Suprapubic skin (tissue), 4 donors: ENCODE measurements around the gene ANK3. TPM values are rescaled to one million over a fixed set of nuclear protein-coding genes. Genes with fewer than 3 reads are reported as not detected.

Experiments used
- DNase-seq, 2 donors: peaks; one replicate each; pipeline ENCODE4 v3.0.0-alpha.2; 2019; ENCODE audit warnings: low spot score in 2 of 2
- H3K27ac ChIP-seq: fragments of 200-600 bp; sonication (generic); one replicate; pipeline ENCODE4 v1.5.1; 2019
- H3K27me3 ChIP-seq: fragments of 200-600 bp; sonication (generic); one replicate; pipeline ENCODE4 v1.5.1; 2019
- H3K36me3 ChIP-seq: fragments of 200-600 bp; sonication (generic); one replicate; pipeline ENCODE4 v1.5.1; 2019
- H3K4me1 ChIP-seq: fragments of 200-600 bp; sonication (generic); one replicate; pipeline ENCODE4 v1.5.1; 2019
- H3K4me3 ChIP-seq: fragments of 200-600 bp; sonication (generic); one replicate; pipeline ENCODE4 v1.5.1; 2019; ENCODE audit warnings: mild to moderate bottlenecking
- H3K9me3 ChIP-seq: fragments of 200-600 bp; sonication (generic); one replicate; pipeline ENCODE4 v1.5.1; 2019
- EP300 ChIP-seq: sonication (generic); formaldehyde crosslinking; IDR thresholded peaks from one replicate; pipeline ENCODE4 v1.6.1; 2017; ENCODE audit warnings: antibody characterized with exemption
- POLR2A ChIP-seq, 2 donors: fragments of 450-650 bp; IDR thresholded peaks; one replicate each; pipeline ENCODE4 v1.6.1; 2017; ENCODE audit warnings: antibody characterized with exemption in 2 of 2, mild to moderate bottlenecking in 2 of 2, moderate library complexity in 2 of 2
- POLR2AphosphoS5 ChIP-seq, 3 donors: sonication (generic); formaldehyde crosslinking; IDR thresholded peaks; one replicate each; pipeline ENCODE4 v1.6.1; 2017; ENCODE audit warnings: antibody characterized with exemption in 3 of 3
- WGBS: methylation state at CpG from one replicate; pipeline ENCODE4 v1.1.5; 2018; 5-methylcytosine and 5-hydroxymethylcytosine counted together
- total RNA-seq, 4 donors: library from RNA; depleted of rRNA; stranded (reverse); fragments of >200 nt; gene quantifications; one replicate each; pipeline ENCODE4 v1.1.0, GENCODE V29; 2016
- TF ChIP-seq, protein P1 (sequence below), 2 donors: fragments of 200-600 bp in 1 of 2; fragments of 450-650 bp in 1 of 2; sonication (generic) in 1 of 2; IDR thresholded peaks; one replicate each; pipeline ENCODE4 v1.5.1; 2016 to 2019; ENCODE audit warnings: antibody characterized with exemption in 2 of 2, mild to moderate bottlenecking in 1 of 2, moderate library complexity in 1 of 2

The ANK3 gene
- total RNA-seq, 4 donors from 2014 or later = 89.1 to 191 (median 112) TPM

DNA sequence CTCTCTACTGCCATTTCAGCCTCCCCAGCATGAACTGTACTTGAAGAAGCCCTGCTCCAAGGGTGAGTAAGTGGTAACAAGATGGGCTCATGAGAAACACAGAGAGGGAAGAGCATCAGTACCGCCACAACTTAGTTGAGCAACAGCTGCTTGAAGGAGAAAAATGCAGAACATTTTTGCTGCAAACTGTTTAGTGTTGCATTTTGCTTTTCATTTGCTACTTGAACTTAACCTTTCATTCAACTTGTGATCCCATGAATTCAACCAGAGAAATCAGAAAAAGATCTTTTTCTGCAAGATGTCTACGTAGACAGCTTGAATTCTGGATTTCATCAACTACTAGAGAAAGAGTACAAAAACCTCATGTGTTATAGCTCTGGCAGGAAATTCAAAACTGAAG, 40.7 kb downstream of the ANK3 start:
- Histone ChIP-seq H3K4me1 (no peaks in the 10 kb centered on the region), H3K4me3 (no peak overlapping the region), H3K36me3 (no peaks in the 10 kb centered on the region), H3K9me3 (no peaks in the 10 kb centered on the region), H3K27ac (no peak overlapping the region), H3K27me3 (no peaks in the 10 kb centered on the region)
- DNase-seq = no peak
- TF ChIP-seq EP300 (no peak), POLR2A (IDR thresholded peaks at IDR 0.05) (no peak), POLR2AphosphoS5 (IDR thresholded peaks at IDR 0.05) (no peak)
- TF ChIP-seq, protein P1, sequence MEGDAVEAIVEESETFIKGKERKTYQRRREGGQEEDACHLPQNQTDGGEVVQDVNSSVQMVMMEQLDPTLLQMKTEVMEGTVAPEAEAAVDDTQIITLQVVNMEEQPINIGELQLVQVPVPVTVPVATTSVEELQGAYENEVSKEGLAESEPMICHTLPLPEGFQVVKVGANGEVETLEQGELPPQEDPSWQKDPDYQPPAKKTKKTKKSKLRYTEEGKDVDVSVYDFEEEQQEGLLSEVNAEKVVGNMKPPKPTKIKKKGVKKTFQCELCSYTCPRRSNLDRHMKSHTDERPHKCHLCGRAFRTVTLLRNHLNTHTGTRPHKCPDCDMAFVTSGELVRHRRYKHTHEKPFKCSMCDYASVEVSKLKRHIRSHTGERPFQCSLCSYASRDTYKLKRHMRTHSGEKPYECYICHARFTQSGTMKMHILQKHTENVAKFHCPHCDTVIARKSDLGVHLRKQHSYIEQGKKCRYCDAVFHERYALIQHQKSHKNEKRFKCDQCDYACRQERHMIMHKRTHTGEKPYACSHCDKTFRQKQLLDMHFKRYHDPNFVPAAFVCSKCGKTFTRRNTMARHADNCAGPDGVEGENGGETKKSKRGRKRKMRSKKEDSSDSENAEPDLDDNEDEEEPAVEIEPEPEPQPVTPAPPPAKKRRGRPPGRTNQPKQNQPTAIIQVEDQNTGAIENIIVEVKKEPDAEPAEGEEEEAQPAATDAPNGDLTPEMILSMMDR (IDR thresholded peaks at IDR 0.05) = no peak
- WGBS = 74% methylated on average over 2 of the region's 2 CpGs

DNA sequence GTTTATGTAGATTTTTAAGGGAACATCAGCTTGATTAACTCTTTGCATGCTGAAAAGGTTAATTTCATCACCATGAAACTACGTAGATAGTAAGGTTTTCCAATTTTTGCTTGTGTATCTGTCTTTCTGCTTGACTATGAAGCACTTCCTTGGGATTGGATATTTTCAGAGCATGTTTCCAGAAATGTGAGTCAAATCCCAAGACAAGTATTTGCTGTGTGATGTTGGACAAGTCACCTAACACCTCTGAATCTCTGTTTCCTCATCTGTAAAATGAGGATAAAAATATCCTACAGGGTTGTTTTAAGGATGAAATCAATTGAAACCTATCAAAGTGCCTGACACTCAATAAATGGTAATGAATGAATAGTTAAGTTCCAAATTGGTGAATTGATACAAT, 42.4 kb downstream of the ANK3 start:
- TF ChIP-seq EP300 = no peak
- TF ChIP-seq, protein P1 (IDR thresholded peaks at IDR 0.05) = no peak
- no peak for TF ChIP-seq POLR2A (IDR thresholded peaks at IDR 0.05)
- TF ChIP-seq POLR2AphosphoS5 (IDR thresholded peaks at IDR 0.05) = no peak
- no peaks in the 10 kb centered on the region for H3K27me3 ChIP-seq
- H3K9me3 ChIP-seq = no peaks in the 10 kb centered on the region
- H3K36me3 ChIP-seq = no peaks in the 10 kb centered on the region
- 97% methylated on average over 1 of the region's 1 CpG for WGBS
- H3K4me3 ChIP-seq = no peak overlapping the region
- DNase-seq = no peak
- no peaks in the 10 kb centered on the region for H3K4me1 ChIP-seq
- H3K27ac ChIP-seq = no peak overlapping the region

DNA sequence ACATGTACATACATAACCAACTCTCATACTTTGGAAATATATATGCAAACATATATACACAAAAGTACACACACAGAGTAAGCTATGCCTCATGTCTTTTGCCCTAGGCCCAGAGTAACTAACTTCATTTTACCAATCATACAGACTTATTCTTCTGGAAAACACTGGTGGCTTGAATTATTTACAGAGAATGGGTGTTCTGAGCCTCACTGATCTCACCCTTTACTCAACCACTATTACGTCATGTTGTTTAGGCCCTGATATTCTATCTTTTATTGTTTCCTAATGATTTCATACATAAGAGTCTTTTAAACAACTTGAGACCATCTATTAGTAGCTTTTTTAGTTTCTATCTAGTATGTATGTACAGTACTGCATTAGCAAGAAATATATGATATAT, 43.0 kb downstream of the ANK3 start:
- no peak overlapping the region for H3K4me3 ChIP-seq
- DNase-seq = no peak
- no peaks in the 10 kb centered on the region for H3K27me3 ChIP-seq

DNA sequence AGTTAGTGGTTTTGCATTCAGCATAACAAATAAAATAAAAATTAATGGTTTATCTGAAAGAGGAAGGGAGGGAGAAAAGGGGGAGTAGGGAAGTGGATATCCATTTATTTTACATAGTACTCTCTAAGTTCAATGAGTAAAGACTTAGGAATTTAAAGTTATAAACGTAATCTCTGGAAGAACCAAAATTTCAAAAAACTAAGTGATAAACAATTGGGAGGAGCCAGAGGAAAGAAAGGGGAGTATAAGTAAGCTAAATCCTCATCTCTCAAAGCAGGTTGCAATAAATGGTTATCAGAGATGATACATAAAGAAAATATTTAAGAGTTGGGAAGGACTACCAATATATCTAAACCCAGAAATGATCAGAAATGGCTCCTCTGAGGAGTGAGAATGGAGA, 46.4 kb downstream of the ANK3 start:
- Histone ChIP-seq H3K9me3 (no peaks in the 10 kb centered on the region), H3K27me3 (no peaks in the 10 kb centered on the region), H3K4me3 (no peak overlapping the region), H3K4me1 (no peaks in the 10 kb centered on the region), H3K27ac (no peak overlapping the region), H3K36me3 (no peaks in the 10 kb centered on the region)
- TF ChIP-seq POLR2AphosphoS5 (IDR thresholded peaks at IDR 0.05) = no peak
- TF ChIP-seq POLR2A (IDR thresholded peaks at IDR 0.05) = no peak
- TF ChIP-seq, protein P1 (IDR thresholded peaks at IDR 0.05) = no peak
- TF ChIP-seq EP300 = no peak
- DNase-seq = no peak
- WGBS = 82% methylated on average over 1 of the region's 1 CpG

More for the DNA sequence above, 43.0 kb downstream of the ANK3 start:
- Histone ChIP-seq H3K36me3 (no peaks in the 10 kb centered on the region), H3K9me3 (no peaks in the 10 kb centered on the region), H3K27ac (no peak overlapping the region), H3K4me1 (no peaks in the 10 kb centered on the region)
- WGBS = 87% methylated on average over 1 of the region's 1 CpG
- no peak for TF ChIP-seq EP300
- TF ChIP-seq POLR2A (IDR thresholded peaks at IDR 0.05) = no peak
- TF ChIP-seq POLR2AphosphoS5 (IDR thresholded peaks at IDR 0.05) = no peak
- TF ChIP-seq, protein P1 (IDR thresholded peaks at IDR 0.05) = no peak

DNA sequence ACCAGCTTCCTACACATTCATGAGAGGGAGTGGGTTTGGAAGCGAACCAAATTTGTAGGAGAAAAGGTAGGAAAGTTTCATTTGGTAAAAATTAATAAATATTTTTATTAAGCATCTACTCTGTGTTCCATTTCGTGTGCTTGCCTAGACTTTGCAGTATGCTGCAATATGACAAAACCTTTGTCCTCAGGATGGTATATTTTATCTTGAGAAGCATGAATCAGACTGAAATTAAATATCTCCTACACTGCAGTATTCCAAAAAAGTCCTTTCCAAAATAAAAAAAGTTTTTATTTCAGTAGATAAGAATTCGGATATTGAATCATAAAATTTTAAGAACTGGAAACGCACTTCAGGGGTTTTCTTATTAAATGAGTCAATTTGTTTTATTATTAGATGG, 47.7 kb downstream of the ANK3 start:
- 83% methylated on average over 4 of the region's 4 CpGs for WGBS
- DNase-seq = no peak
- H3K27me3 ChIP-seq = no peaks in the 10 kb centered on the region
- no peaks in the 10 kb centered on the region for H3K4me1 ChIP-seq
- H3K36me3 ChIP-seq = no peaks in the 10 kb centered on the region
- H3K9me3 ChIP-seq = no peaks in the 10 kb centered on the region
- no peak overlapping the region for H3K27ac ChIP-seq
- TF ChIP-seq POLR2AphosphoS5 (IDR thresholded peaks at IDR 0.05) (no peak), POLR2A (IDR thresholded peaks at IDR 0.05) (no peak), EP300 (no peak)
- TF ChIP-seq, protein P1 (IDR thresholded peaks at IDR 0.05) = no peak
- no peak overlapping the region for H3K4me3 ChIP-seq
